ENCODE measurements around the gene ANKRD13A.
"Not testable (repeated sequence)": the region's sequence is repeated elsewhere in the genome, so short reads cannot be mapped to it uniquely, and the experiment has no call there.

GRCh38 chr12:110072636-110073035 lies 73.4 kb downstream of the ANKRD13A start:
- TF ChIP-seq CTCF, POLR2AphosphoS5, EP300 (IDR thresholded peaks at IDR 0.05): not testable (repeated sequence)
